H9 (cell line): Measurements from ENCODE around the gene HERPUD2. TPM values are rescaled to one million over a fixed set of nuclear protein-coding genes. Genes with fewer than 3 reads are reported as not detected.

Source experiments
- DNase-seq: peaks from one replicate; pipeline ENCODE4 v3.0.0-alpha.2; 2017
- H2AFZ ChIP-seq: one replicate; pipeline ENCODE4 v1.6.1; 2013; ENCODE audit warnings: mild to moderate bottlenecking, low read length, control low read depth, moderate library complexity
- H2AK5ac ChIP-seq: 2 replicates; pipeline ENCODE4 v1.6.1; 2013; ENCODE audit warnings: low read length, control low read depth, mixed read lengths; ENCODE audit not compliant: insufficient read length
- H2BK120ac ChIP-seq: one replicate; pipeline ENCODE4 v1.6.1; 2013; ENCODE audit warnings: low read depth, mild to moderate bottlenecking, low read length, control low read depth, inconsistent platforms; ENCODE audit not compliant: poor library complexity, severe bottlenecking
- H2BK12ac ChIP-seq: 2 replicates; pipeline ENCODE4 v1.6.1; 2013; ENCODE audit warnings: low read length, control low read depth, mixed read lengths, low read depth; ENCODE audit not compliant: insufficient read length
- H2BK15ac ChIP-seq: 2 replicates; pipeline ENCODE4 v1.6.1; 2013; ENCODE audit warnings: low read depth, low read length, control low read depth
- H2BK20ac ChIP-seq: one replicate; pipeline ENCODE4 v1.6.1; 2013; ENCODE audit warnings: low read depth, mild to moderate bottlenecking, low read length, control low read depth, inconsistent platforms; ENCODE audit not compliant: poor library complexity, severe bottlenecking
- H2BK5ac ChIP-seq: 2 replicates; pipeline ENCODE4 v1.6.1; 2013; ENCODE audit warnings: low read length, control low read depth, mixed read lengths; ENCODE audit not compliant: insufficient read length
- H3K14ac ChIP-seq: 2 replicates; pipeline ENCODE4 v1.6.1; 2013; ENCODE audit warnings: low read length, control low read depth; ENCODE audit not compliant: insufficient read depth
- H3K18ac ChIP-seq: 2 replicates; pipeline ENCODE4 v1.6.1; 2013; ENCODE audit warnings: low read depth, mild to moderate bottlenecking, mixed read lengths, low read length, control low read depth; ENCODE audit not compliant: insufficient read length
- H3K23ac ChIP-seq: 2 replicates; pipeline ENCODE4 v1.6.1; 2013; ENCODE audit warnings: low read length, control low read depth, mixed read lengths, low read depth; ENCODE audit not compliant: insufficient read length
- H3K23me2 ChIP-seq: 2 replicates; pipeline ENCODE4 v1.6.1; 2013; ENCODE audit warnings: low read depth, mild to moderate bottlenecking, mixed read lengths, low read length, control low read depth; ENCODE audit not compliant: insufficient read length, poor library complexity, severe bottlenecking
- H3K27ac ChIP-seq: 2 replicates; pipeline ENCODE4 v1.5.1; 2013; ENCODE audit warnings: low read length, control low read depth, mixed read lengths, low read depth; ENCODE audit not compliant: insufficient read length
- H3K27me3 ChIP-seq: 2 replicates; pipeline ENCODE4 v1.6.1; 2013; ENCODE audit warnings: low read length, control low read depth, inconsistent platforms; ENCODE audit not compliant: insufficient read depth
- H3K4ac ChIP-seq: 2 replicates; pipeline ENCODE4 v1.6.1; 2013; ENCODE audit warnings: low read depth, mild to moderate bottlenecking, control low read depth, inconsistent platforms, low read length, moderate library complexity
- H3K4me1 ChIP-seq: 2 replicates; pipeline ENCODE4 v1.6.1; 2013; ENCODE audit warnings: low read length, control low read depth, inconsistent platforms; ENCODE audit not compliant: insufficient read depth
- H3K4me2 ChIP-seq: 2 replicates; pipeline ENCODE4 v1.6.1; 2013; ENCODE audit warnings: low read length, control low read depth, mixed read lengths; ENCODE audit not compliant: insufficient read length, insufficient read depth
- H3K56ac ChIP-seq: 2 replicates; pipeline ENCODE4 v1.6.1; 2013; ENCODE audit warnings: low read depth, mild to moderate bottlenecking, mixed read lengths, low read length, control low read depth; ENCODE audit not compliant: insufficient read length
- H3K79me1 ChIP-seq: 2 replicates; pipeline ENCODE4 v1.6.1; 2013; ENCODE audit warnings: low read depth, mild to moderate bottlenecking, moderate library complexity, low read length, control low read depth, inconsistent platforms; ENCODE audit not compliant: insufficient read depth, poor library complexity, severe bottlenecking
- H3K79me2 ChIP-seq: 2 replicates; pipeline ENCODE4 v1.6.1; 2013; ENCODE audit warnings: low read length, control low read depth, inconsistent platforms; ENCODE audit not compliant: insufficient read depth
- H3K9ac ChIP-seq: 2 replicates; pipeline ENCODE4 v1.6.1; 2013; ENCODE audit warnings: low read length, control low read depth, mixed read lengths; ENCODE audit not compliant: insufficient read length; ENCODE audit errors: extremely low read depth
- H3K9me3 ChIP-seq: one replicate; pipeline ENCODE4 v1.6.1; 2013; ENCODE audit warnings: low read depth, low read length, inconsistent platforms; ENCODE audit not compliant: control insufficient read depth
- H3T11ph ChIP-seq: one replicate; pipeline ENCODE4 v1.6.1; 2013; ENCODE audit warnings: mild to moderate bottlenecking, low read length, control low read depth, inconsistent platforms
- H4K20me1 ChIP-seq: one replicate; pipeline ENCODE4 v1.6.1; 2013; ENCODE audit not compliant: control insufficient read depth, insufficient read length, insufficient read depth
- H4K5ac ChIP-seq: 2 replicates; pipeline ENCODE4 v1.6.1; 2013; ENCODE audit warnings: low read depth, mild to moderate bottlenecking, mixed read lengths, low read length, control low read depth; ENCODE audit not compliant: insufficient read length
- H4K8ac ChIP-seq: replicated peaks from 2 replicates; pipeline ENCODE4 v1.6.1; 2013; ENCODE audit warnings: low read length, control low read depth, mixed read lengths, low read depth; ENCODE audit not compliant: insufficient read length
- H4K91ac ChIP-seq: 2 replicates; pipeline ENCODE4 v1.6.1; 2013; ENCODE audit warnings: low read depth, mild to moderate bottlenecking, moderate library complexity, mixed read lengths, low read length, control low read depth; ENCODE audit not compliant: insufficient read length
- H3K27ac Mint-ChIP-seq, 3 experiments: 2 replicates in 2 of 3; 3 replicates in 1 of 3; pipeline ENCODE4 v1.8.0; 2020 to 2021; ENCODE audit warnings: mixed read lengths in 3 of 3, mild to moderate bottlenecking in 1 of 3, moderate library complexity in 1 of 3
- H3K27me3 Mint-ChIP-seq: 2 replicates; pipeline ENCODE4 v1.8.0; 2021; ENCODE audit warnings: low read depth, mild to moderate bottlenecking, moderate library complexity, mixed read lengths
- H3K36me3 Mint-ChIP-seq, 3 experiments: 2 replicates in 2 of 3; 3 replicates in 1 of 3; pipeline ENCODE4 v1.8.0; 2020 to 2021; ENCODE audit warnings: low read depth in 3 of 3, mixed read lengths in 3 of 3; ENCODE audit not compliant: insufficient read depth in 1 of 3
- H3K4me1 Mint-ChIP-seq, 2 experiments: 2 replicates each; pipeline ENCODE4 v1.8.0; 2020; ENCODE audit warnings: mixed read lengths in 2 of 2
- H3K4me3 Mint-ChIP-seq, 2 experiments: 2 replicates in 1 of 2; 3 replicates in 1 of 2; pipeline ENCODE4 v1.8.0; 2020 to 2021; ENCODE audit warnings: mild to moderate bottlenecking in 2 of 2, mixed read lengths in 2 of 2, moderate library complexity in 1 of 2
- H3K9me3 Mint-ChIP-seq, 2 experiments: 2 replicates in 1 of 2; 3 replicates in 1 of 2; pipeline ENCODE4 v1.8.0; 2020; ENCODE audit warnings: mild to moderate bottlenecking in 2 of 2, mixed read lengths in 2 of 2, moderate library complexity in 1 of 2
- CTCF ChIP-seq: fragments of 200-600 bp; sonication (generic); conservative IDR thresholded peaks from 3 replicates; pipeline ENCODE4 v1.8.0; 2021; ENCODE audit warnings: antibody characterized with exemption, mild to moderate bottlenecking
- WGBS: extraction: QIAGEN DNeasy Blood & Tissue Kit; methylation state at CpG from one replicate; pipeline ENCODE4 v1.1.7; 2013; ENCODE audit warnings: missing lambda C conversion rate, low lambda C conversion rate, mixed read lengths; ENCODE audit not compliant: insufficient read length; ENCODE audit errors: extremely low coverage; 5-methylcytosine and 5-hydroxymethylcytosine counted together
- total RNA-seq: library from RNA; stranded (reverse); gene quantifications from 2 replicates; pipeline ENCODE4 v1.2.1, GENCODE V29; 2021

Gene HERPUD2
- total RNA-seq, 1 experiment from 2014 or later, result 17.0 TPM

GRCh38 chr7:35712563-35713226 lies 17.8 kb upstream of the HERPUD2 start:
- Histone ChIP-seq H2BK5ac (no peak overlapping the region), H4K20me1 (no peaks in the 10 kb centered on the region), H3K27me3 (no peaks in the 10 kb centered on the region), H2AFZ (no peak overlapping the region), H4K8ac (no peak overlapping the region), H2BK20ac (no peak overlapping the region), H4K5ac (no peak overlapping the region), H3K79me2 (no peaks in the 10 kb centered on the region), H3K27ac (no peak overlapping the region), H3K4me2 (no peak overlapping the region), H3K23me2 (no peaks in the 10 kb centered on the region), H3K9me3 (no peaks in the 10 kb centered on the region), H3K9ac (no peak overlapping the region), H3K79me1 (no peaks in the 10 kb centered on the region), H2AK5ac (no peak overlapping the region), H4K91ac (no peak overlapping the region), H3K4ac (no peak overlapping the region), H2BK120ac (no peak overlapping the region), H3K56ac (no peak overlapping the region), H3K4me1 (no peaks in the 10 kb centered on the region), H2BK12ac (no peak overlapping the region), H3T11ph (no peak overlapping the region), H3K23ac (no peak overlapping the region), H2BK15ac (no peak overlapping the region), H3K18ac (no peak overlapping the region), H3K14ac (no peak overlapping the region)
- Mint-ChIP-seq H3K27ac (no peak overlapping the region), H3K4me3 (no peak overlapping the region), H3K9me3 (peaks cover 2 to 3% of the 10 kb centered on the region in 2 experiments; a peak in 2 of 5 replicates), H3K36me3 (no peaks in the 10 kb centered on the region; a peak in 1 of 7 replicates), H3K27me3 (no peaks in the 10 kb centered on the region), H3K4me1 (peaks cover 16% of the 10 kb centered on the region in 2 experiments)
- no peak for DNase-seq
- TF ChIP-seq CTCF, result no peak
- no CpG with 5 or more reads among the region's 7 CpGs for WGBS
